MM.1S (cell line): ENCODE data around the gene PTP4A2.

Experiments used
- DNase-seq: peaks from one replicate; pipeline ENCODE4 v3.0.0-alpha.2; 2015
- H2AFZ ChIP-seq: fragments of 300-600 bp; sonication (generic); 2 replicates; pipeline ENCODE4 v1.6.0; 2016; ENCODE audit warnings: antibody characterized with exemption, low read length
- H3F3A ChIP-seq: fragments of 300-600 bp; sonication (generic); 2 replicates; pipeline ENCODE4 v1.6.1; 2016; ENCODE audit warnings: mild to moderate bottlenecking, antibody characterized with exemption, low read length, moderate library complexity, mixed read lengths; ENCODE audit not compliant: insufficient read depth
- H3K27ac ChIP-seq: fragments of 300-600 bp; sonication (generic); 2 replicates; pipeline ENCODE4 v1.5.1; 2016; ENCODE audit warnings: mild to moderate bottlenecking, low read length
- H3K27me3 ChIP-seq: fragments of 300-600 bp; sonication (generic); replicated peaks from 2 replicates; pipeline ENCODE4 v1.6.0; 2016; ENCODE audit warnings: low read length; ENCODE audit not compliant: insufficient read depth
- H3K36me3 ChIP-seq: fragments of 300-600 bp; sonication (generic); replicated peaks from 2 replicates; pipeline ENCODE4 v1.6.1; 2016; ENCODE audit warnings: mild to moderate bottlenecking, low read length, mixed read lengths; ENCODE audit not compliant: insufficient read depth
- H3K4me1 ChIP-seq: fragments of 300-600 bp; sonication (generic); 2 replicates; pipeline ENCODE4 v1.6.1; 2016; ENCODE audit warnings: low read length, mixed read lengths
- H3K4me2 ChIP-seq: fragments of 300-600 bp; sonication (generic); 2 replicates; pipeline ENCODE4 v1.6.0; 2016; ENCODE audit warnings: low read depth, low read length
- H3K4me3 ChIP-seq: fragments of 300-600 bp; sonication (generic); 2 replicates; pipeline ENCODE4 v1.5.1; 2016; ENCODE audit warnings: low read length, mixed read lengths
- H3K79me2 ChIP-seq: fragments of 300-600 bp; sonication (generic); 2 replicates; pipeline ENCODE4 v1.6.1; 2016; ENCODE audit warnings: mixed run types, low read length, mixed read lengths
- H3K9ac ChIP-seq: fragments of 300-600 bp; sonication (generic); 2 replicates; pipeline ENCODE4 v1.6.1; 2016; ENCODE audit warnings: low read length, mixed read lengths
- H3K9me2 ChIP-seq: fragments of 300-600 bp; sonication (generic); replicated peaks from 2 replicates; pipeline ENCODE4 v1.6.1; 2016; ENCODE audit warnings: mild to moderate bottlenecking, low read length, mixed read lengths; ENCODE audit not compliant: insufficient read depth
- H3K9me3 ChIP-seq: fragments of 300-600 bp; sonication (generic); replicated peaks from 2 replicates; pipeline ENCODE4 v1.6.1; 2016; ENCODE audit warnings: mild to moderate bottlenecking, low read length, mixed read lengths; ENCODE audit not compliant: insufficient read depth
- H4K20me1 ChIP-seq: fragments of 300-600 bp; sonication (generic); 2 replicates; pipeline ENCODE4 v1.6.1; 2016; ENCODE audit warnings: mild to moderate bottlenecking, low read length, moderate library complexity, mixed read lengths; ENCODE audit not compliant: insufficient read depth
- CTCF ChIP-seq: fragments of 300-600 bp; sonication (generic); IDR thresholded peaks from 2 replicates; pipeline ENCODE4 v1.5.1; 2016; ENCODE audit warnings: antibody characterized with exemption, low read length, mixed read lengths
- EZH2 ChIP-seq: fragments of 300-600 bp; sonication (generic); optimal IDR thresholded peaks from 2 replicates; pipeline ENCODE3; 2017; ENCODE audit warnings: low read depth, mild to moderate bottlenecking, antibody characterized with exemption, low read length, mixed read lengths
- EZH2phosphoT487 ChIP-seq: fragments of 300-600 bp; sonication (generic); IDR thresholded peaks from 2 replicates; pipeline ENCODE4 v1.6.1; 2018; ENCODE audit warnings: antibody characterized with exemption, low read length

Gene PTP4A2

DNA sequence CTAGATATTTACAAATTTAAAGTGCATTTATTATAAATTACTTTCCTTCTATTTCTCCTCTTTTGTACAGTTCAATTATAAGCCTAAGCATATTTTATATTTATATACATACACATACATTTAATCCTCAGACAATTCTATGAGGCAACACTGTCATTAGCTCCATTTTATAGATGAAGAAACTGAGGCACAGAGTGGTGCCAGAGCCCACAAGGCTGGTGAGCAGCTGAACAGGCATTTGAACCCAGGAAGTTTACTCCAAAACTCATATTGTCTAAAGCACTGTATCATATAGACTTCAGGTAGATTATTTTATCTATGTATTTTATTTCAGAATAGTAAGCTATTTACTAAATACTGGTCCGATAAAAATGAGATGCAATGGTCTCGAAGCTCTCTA lies 52.3 kb downstream of the PTP4A2 start:
- Histone ChIP-seq H3K27me3 (no peaks in the 10 kb centered on the region), H3K4me1 (peaks cover 12% of the 10 kb centered on the region), H3K36me3 (no peaks in the 10 kb centered on the region), H3F3A (no peaks in the 10 kb centered on the region), H3K79me2 (no peaks in the 10 kb centered on the region), H3K9ac (no peak overlapping the region), H3K9me2 (no peaks in the 10 kb centered on the region), H2AFZ (no peak overlapping the region), H3K9me3 (no peaks in the 10 kb centered on the region), H4K20me1 (no peaks in the 10 kb centered on the region), H3K4me2 (no peak overlapping the region), H3K4me3 (no peak overlapping the region), H3K27ac (no peak overlapping the region)
- DNase-seq: no peak
- TF ChIP-seq EZH2phosphoT487 (no peak), CTCF (no peak), EZH2 (no peak)

- Histone ChIP-seq H4K20me1 (no peaks in the 10 kb centered on the region), H3F3A (no peaks in the 10 kb centered on the region), H3K27ac (no peak overlapping the region), H3K36me3 (no peaks in the 10 kb centered on the region), H3K27me3 (no peaks in the 10 kb centered on the region), H2AFZ (no peak overlapping the region), H3K9me2 (no peaks in the 10 kb centered on the region), H3K4me1 (peaks cover 19% of the 10 kb centered on the region), H3K9ac (no peak overlapping the region), H3K79me2 (no peaks in the 10 kb centered on the region), H3K4me3 (no peak overlapping the region), H3K4me2 (no peak overlapping the region), H3K9me3 (no peaks in the 10 kb centered on the region)
- TF ChIP-seq CTCF: no peak
- no peak for TF ChIP-seq EZH2phosphoT487
- TF ChIP-seq EZH2: no peak
- no peak for DNase-seq
These were observed 54.7 kb downstream of the PTP4A2 start for GRCh38 chr1:31883357-31883942.

DNA sequence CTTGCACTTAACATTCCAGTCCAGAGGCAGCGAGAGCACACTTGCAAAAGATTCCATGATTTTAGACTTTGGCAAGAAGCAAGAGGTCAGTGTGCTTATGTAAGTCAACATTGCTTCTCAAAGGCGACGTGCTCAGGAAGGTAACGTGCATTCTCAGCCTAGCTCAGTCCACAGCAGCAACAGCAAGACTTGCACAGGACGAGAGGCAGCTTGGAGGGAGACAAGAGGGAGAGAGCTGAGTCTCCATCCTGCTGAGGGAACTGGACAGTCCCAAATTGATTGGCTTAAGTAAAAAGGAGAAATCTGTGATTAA lies 56.5 kb downstream of the PTP4A2 start:
- DNase-seq: no peak
- Histone ChIP-seq H3K9me3 (no peaks in the 10 kb centered on the region), H3K4me1 (peaks cover 19% of the 10 kb centered on the region), H3K9me2 (no peaks in the 10 kb centered on the region), H3K4me2 (peak overlapping the region; percentile 28; the same call in 1 of the 2 replicates), H3K36me3 (no peaks in the 10 kb centered on the region), H4K20me1 (no peaks in the 10 kb centered on the region), H3K27me3 (no peaks in the 10 kb centered on the region), H3F3A (no peaks in the 10 kb centered on the region), H2AFZ (no peak overlapping the region), H3K27ac (no peak overlapping the region), H3K79me2 (no peaks in the 10 kb centered on the region), H3K9ac (no peak overlapping the region), H3K4me3 (no peak overlapping the region)
- TF ChIP-seq EZH2phosphoT487: no peak
- no peak for TF ChIP-seq EZH2
- TF ChIP-seq CTCF: no peak
